Esophagus squamous epithelium (tissue), 4 donors: ENCODE data around the gene JUNB.
A peak's percentile ranks its signal among the peaks of the same experiment; 100 is the strongest.

Source experiments
- POLR2A ChIP-seq, 4 donors: fragments of 450-650 bp; IDR thresholded peaks; one replicate each; pipeline ENCODE4 v1.6.1; 2017; ENCODE audit warnings: antibody characterized with exemption in 4 of 4, mild to moderate bottlenecking in 4 of 4, moderate library complexity in 3 of 4
- TF ChIP-seq, protein P1 (sequence below), 6 experiments: fragments of 450-650 bp in 4 of 6; fragments of 200-600 bp in 2 of 6; sonication (generic) in 2 of 6; IDR thresholded peaks; one replicate each; pipeline ENCODE4 v1.5.1; 2016 to 2019; ENCODE audit warnings: antibody characterized with exemption in 6 of 6, mild to moderate bottlenecking in 4 of 6, moderate library complexity in 4 of 6

DNA sequence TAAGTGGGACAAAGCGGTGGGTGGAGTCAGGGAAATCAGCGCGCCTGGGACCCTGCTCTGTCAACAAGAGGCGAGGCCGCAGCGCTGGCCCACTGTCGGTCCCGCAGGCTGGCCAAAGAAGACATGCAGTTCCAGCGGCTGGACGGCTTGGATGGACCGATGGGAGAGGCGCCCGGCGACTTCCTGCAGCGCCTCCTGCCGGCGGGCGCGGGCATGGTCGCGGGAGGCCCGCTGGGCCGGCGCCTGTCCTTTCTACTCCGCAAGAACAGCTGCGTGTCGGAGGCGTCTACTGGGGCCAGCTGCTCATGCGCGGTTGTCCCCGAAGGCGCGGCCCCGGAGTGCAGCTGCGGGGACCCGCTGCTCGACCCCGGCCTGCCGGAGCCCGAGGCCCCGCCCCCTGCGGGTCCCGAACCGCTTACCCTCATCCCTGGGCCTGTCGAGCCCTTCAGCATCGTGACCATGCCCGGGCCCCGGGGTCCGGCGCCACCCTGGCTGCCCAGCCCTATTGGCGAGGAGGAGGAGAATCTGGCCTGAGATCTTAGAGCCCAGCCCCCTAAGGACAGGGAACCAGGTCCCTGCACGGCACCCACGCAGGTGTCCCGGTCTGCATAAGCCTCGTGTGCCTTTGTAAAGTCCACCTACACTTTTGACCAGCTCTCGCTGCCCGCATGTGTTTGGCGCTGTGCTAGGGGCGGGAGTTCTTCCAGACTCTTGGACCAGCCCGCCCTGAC lies 33.6 kb upstream of the JUNB start:
- TF ChIP-seq, protein P1, sequence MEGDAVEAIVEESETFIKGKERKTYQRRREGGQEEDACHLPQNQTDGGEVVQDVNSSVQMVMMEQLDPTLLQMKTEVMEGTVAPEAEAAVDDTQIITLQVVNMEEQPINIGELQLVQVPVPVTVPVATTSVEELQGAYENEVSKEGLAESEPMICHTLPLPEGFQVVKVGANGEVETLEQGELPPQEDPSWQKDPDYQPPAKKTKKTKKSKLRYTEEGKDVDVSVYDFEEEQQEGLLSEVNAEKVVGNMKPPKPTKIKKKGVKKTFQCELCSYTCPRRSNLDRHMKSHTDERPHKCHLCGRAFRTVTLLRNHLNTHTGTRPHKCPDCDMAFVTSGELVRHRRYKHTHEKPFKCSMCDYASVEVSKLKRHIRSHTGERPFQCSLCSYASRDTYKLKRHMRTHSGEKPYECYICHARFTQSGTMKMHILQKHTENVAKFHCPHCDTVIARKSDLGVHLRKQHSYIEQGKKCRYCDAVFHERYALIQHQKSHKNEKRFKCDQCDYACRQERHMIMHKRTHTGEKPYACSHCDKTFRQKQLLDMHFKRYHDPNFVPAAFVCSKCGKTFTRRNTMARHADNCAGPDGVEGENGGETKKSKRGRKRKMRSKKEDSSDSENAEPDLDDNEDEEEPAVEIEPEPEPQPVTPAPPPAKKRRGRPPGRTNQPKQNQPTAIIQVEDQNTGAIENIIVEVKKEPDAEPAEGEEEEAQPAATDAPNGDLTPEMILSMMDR (IDR thresholded peaks at IDR 0.05), result peak; percentile 86 to 96 (median 94)
- no peak for TF ChIP-seq POLR2A (IDR thresholded peaks at IDR 0.05)
